KMS-11 (cell line): ENCODE measurements around the gene NLRC5.

Source experiments
- H2AFZ ChIP-seq: fragments of 200-600 bp; sonication (generic); 2 replicates; pipeline ENCODE4 v1.6.1; 2016; ENCODE audit warnings: antibody characterized with exemption, mixed run types, low read depth
- H3K27ac ChIP-seq: fragments of 200-600 bp; sonication (generic); 2 replicates; pipeline ENCODE4 v1.6.1; 2016; ENCODE audit warnings: mild to moderate bottlenecking, mixed run types
- H3K27me3 ChIP-seq: fragments of 200-600 bp; sonication (generic); 2 replicates; pipeline ENCODE4 v1.6.1; 2017; ENCODE audit warnings: mild to moderate bottlenecking, low read depth, mixed run types, moderate library complexity; ENCODE audit not compliant: insufficient read depth
- H3K36me3 ChIP-seq: fragments of 200-600 bp; sonication (generic); 2 replicates; pipeline ENCODE4 v1.6.1; 2017; ENCODE audit warnings: mild to moderate bottlenecking, mixed run types; ENCODE audit not compliant: insufficient read depth
- H3K4me1 ChIP-seq: fragments of 200-600 bp; sonication (generic); 2 replicates; pipeline ENCODE4 v1.6.1; 2016; ENCODE audit warnings: mild to moderate bottlenecking, low read depth, mixed run types; ENCODE audit not compliant: poor library complexity, severe bottlenecking
- H3K4me2 ChIP-seq: fragments of 200-600 bp; sonication (generic); 2 replicates; pipeline ENCODE4 v1.7.0; 2016; ENCODE audit warnings: mild to moderate bottlenecking, mixed run types
- H3K4me3 ChIP-seq: fragments of 200-600 bp; sonication (generic); IDR thresholded peaks from 2 replicates; pipeline ENCODE4 v1.6.1; 2017; ENCODE audit warnings: low read depth, low read length, mixed read lengths; ENCODE audit not compliant: insufficient read depth
- H3K79me2 ChIP-seq: fragments of 200-600 bp; sonication (generic); 2 replicates; pipeline ENCODE4 v1.6.1; 2016; ENCODE audit warnings: low read depth, mixed run types; ENCODE audit not compliant: insufficient read depth
- H3K9ac ChIP-seq: fragments of 200-600 bp; sonication (generic); 2 replicates; pipeline ENCODE4 v1.6.1; 2016; ENCODE audit warnings: mild to moderate bottlenecking, mixed run types
- H4K20me1 ChIP-seq: fragments of 200-600 bp; sonication (generic); 2 replicates; pipeline ENCODE4 v1.6.1; 2016; ENCODE audit warnings: mild to moderate bottlenecking, mixed run types; ENCODE audit not compliant: insufficient read depth
- TF ChIP-seq, protein P1 (sequence below): fragments of 200-600 bp; sonication (generic); conservative IDR thresholded peaks from 2 replicates; pipeline ENCODE4 v1.6.1; 2017; ENCODE audit warnings: low read depth, mild to moderate bottlenecking, antibody characterized with exemption, low read length, moderate library complexity, mixed read lengths

Gene NLRC5

DNA sequence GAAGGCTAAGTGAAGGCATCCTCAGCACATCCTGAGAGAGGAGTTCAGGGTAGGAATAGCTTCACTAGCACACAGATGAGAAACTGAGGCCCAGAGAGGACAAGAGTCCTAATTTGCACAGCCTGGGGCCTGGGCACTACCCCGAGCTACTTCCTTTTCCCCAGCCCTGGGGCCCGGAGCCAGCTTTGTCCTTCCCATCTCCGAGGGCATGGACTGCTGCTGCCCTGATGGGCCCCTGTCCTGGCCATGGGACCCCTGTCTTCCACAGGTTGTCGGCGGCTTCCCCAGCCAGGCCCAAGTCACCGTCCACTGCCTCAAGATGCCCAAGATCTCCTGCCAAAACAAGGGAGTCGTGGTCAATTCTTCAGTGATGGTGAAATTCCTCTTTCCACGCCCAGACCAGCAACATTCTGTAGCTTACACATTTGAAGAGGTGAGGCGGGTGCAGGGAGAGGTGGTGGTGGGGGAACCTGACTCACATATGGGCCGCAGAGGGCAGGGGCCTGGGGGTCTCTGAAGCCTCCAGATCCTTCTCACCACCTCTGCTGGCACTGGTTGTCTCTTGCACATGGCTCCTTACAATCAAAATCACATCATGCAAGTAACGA, 11.4 kb upstream of the NLRC5 start:
- Histone ChIP-seq H3K4me3 (no peak overlapping the region), H4K20me1 (no peaks in the 10 kb centered on the region), H3K36me3 (no peaks in the 10 kb centered on the region), H3K27ac (no peak overlapping the region), H3K4me1 (peaks cover 5% of the 10 kb centered on the region), H3K79me2 (no peaks in the 10 kb centered on the region), H2AFZ (no peak overlapping the region), H3K4me2 (no peak overlapping the region), H3K9ac (no peak overlapping the region), H3K27me3 (no peaks in the 10 kb centered on the region)
- TF ChIP-seq, protein P1, sequence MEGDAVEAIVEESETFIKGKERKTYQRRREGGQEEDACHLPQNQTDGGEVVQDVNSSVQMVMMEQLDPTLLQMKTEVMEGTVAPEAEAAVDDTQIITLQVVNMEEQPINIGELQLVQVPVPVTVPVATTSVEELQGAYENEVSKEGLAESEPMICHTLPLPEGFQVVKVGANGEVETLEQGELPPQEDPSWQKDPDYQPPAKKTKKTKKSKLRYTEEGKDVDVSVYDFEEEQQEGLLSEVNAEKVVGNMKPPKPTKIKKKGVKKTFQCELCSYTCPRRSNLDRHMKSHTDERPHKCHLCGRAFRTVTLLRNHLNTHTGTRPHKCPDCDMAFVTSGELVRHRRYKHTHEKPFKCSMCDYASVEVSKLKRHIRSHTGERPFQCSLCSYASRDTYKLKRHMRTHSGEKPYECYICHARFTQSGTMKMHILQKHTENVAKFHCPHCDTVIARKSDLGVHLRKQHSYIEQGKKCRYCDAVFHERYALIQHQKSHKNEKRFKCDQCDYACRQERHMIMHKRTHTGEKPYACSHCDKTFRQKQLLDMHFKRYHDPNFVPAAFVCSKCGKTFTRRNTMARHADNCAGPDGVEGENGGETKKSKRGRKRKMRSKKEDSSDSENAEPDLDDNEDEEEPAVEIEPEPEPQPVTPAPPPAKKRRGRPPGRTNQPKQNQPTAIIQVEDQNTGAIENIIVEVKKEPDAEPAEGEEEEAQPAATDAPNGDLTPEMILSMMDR, result no peak

DNA sequence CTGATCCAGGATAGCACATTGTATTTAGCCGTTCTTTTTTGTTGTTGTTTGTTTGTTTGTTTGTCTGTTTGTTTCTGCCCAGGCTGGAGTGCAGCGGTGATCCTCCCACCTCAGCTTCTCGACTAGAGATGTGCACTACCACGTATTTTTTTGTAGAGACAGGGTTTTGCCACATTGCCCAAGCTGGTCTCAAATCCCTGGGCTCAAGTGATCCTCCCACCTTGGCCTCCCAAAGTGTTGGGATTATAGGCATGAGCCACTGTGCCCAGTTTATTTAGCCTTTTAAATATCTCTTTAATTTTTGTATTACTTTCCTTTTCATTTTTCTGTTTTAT, 9.2 kb upstream of the NLRC5 start:
- no peaks in the 10 kb centered on the region for H4K20me1 ChIP-seq
- no peak overlapping the region for H3K9ac ChIP-seq
- no peak overlapping the region for H3K27ac ChIP-seq
- no peaks in the 10 kb centered on the region for H3K36me3 ChIP-seq
- no peak overlapping the region for H2AFZ ChIP-seq
- no peaks in the 10 kb centered on the region for H3K27me3 ChIP-seq
- no peak overlapping the region for H3K4me2 ChIP-seq
- TF ChIP-seq, protein P1, result no peak
- H3K4me3 ChIP-seq, result no peak overlapping the region
- H3K79me2 ChIP-seq, result no peaks in the 10 kb centered on the region
- H3K4me1 ChIP-seq, result peaks cover 5% of the 10 kb centered on the region

DNA sequence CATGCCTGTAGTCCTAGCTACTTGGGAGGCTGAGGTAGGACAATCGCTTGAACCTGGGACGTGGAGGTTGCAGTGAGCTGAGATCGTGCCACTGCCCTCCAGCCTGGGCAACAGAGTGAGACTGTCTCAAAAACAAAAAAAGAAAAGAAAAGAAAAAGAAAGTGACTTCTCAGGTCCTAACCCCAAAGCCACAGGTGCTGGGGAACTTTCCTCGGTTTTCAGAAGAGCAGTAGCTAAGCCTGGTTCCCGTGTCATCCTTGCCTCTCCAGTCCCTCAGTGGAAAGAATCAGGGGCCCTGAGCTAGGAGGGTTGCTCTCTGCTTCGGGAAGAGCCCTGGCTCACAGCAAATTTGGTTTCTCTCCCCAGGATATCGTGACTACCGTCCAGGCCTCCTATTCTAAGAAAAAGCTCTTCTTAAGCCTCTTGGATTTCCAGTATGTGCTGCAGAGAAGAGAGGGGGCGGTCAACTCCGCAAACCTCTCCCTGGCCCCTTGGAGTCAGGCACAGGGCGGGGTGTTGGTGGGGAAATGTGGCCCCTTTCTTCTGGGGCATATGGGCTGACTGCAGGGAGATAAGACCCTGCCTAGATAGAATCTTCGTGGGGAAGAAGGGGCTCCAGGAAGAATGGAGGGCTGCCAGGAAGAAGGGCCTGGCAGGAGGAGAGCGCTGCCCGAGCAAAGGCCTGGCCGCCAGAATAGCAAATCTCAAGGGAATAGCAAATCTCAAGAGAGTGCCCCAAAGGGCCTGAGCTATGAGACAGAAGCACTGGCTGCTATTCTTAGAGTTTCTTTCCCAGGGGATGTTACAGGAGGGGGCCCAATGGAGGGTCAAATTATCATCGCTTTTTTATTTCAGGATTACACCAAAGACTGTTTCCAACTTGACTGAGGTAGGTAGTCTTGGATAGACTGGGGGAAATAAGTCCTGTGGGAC, 8.3 kb upstream of the NLRC5 start:
- no peaks in the 10 kb centered on the region for H3K79me2 ChIP-seq
- H4K20me1 ChIP-seq, result no peaks in the 10 kb centered on the region
- H2AFZ ChIP-seq, result no peak overlapping the region
- H3K36me3 ChIP-seq, result no peaks in the 10 kb centered on the region
- H3K27ac ChIP-seq, result no peak overlapping the region
- no peaks in the 10 kb centered on the region for H3K27me3 ChIP-seq
- H3K4me3 ChIP-seq, result no peak overlapping the region
- TF ChIP-seq, protein P1, result no peak
- no peak overlapping the region for H3K9ac ChIP-seq
- no peak overlapping the region for H3K4me2 ChIP-seq
- H3K4me1 ChIP-seq, result peaks cover 5% of the 10 kb centered on the region

DNA sequence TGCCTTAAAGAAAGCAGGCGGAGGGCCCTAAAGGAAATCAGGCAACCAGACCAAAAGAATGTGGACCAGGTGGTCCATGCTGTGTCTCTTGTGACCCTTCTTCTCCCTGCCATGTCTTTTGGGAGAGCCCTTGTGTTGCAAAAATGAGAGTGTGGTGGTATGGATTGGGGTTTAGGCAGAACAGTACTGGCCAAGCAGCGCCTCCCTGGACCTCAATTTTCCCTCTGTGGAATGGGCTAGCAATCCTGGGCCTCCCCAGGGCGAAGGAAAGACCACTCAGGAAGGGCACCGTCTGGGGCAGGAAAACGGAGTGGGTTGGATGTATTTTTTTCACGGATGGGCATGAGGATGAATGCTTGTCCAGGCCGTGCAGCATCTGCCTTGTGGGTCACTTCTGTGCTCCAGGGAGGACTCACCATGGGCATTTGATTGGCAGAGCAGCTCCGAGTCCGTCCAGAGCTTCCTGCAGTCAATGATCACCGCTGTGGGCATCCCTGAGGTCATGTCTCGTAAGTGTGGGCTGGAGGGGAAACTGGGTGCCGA, 7.6 kb upstream of the NLRC5 start:
- no peak overlapping the region for H3K4me3 ChIP-seq
- TF ChIP-seq, protein P1, result no peak
- no peak overlapping the region for H3K4me2 ChIP-seq
- H3K36me3 ChIP-seq, result no peaks in the 10 kb centered on the region
- no peak overlapping the region for H3K27ac ChIP-seq
- no peak overlapping the region for H3K9ac ChIP-seq
- H2AFZ ChIP-seq, result no peak overlapping the region
- no peaks in the 10 kb centered on the region for H3K79me2 ChIP-seq
- peaks cover 5% of the 10 kb centered on the region for H3K4me1 ChIP-seq
- no peaks in the 10 kb centered on the region for H4K20me1 ChIP-seq
- no peaks in the 10 kb centered on the region for H3K27me3 ChIP-seq
